PC-3 (cell line): ENCODE results near the gene JAK2. TPM values are rescaled to one million over a fixed set of nuclear protein-coding genes. Genes with fewer than 3 reads are reported as not detected.

Source experiments
- ATAC-seq: fragments of 200-7000 bp; cut with Tn5 transposase; 2 replicates; pipeline ENCODE4 v1.9.1; 2020; ENCODE audit warnings: mild to moderate bottlenecking, moderate library complexity
- BruUV-seq: library from RNA; stranded (reverse); fragments of 400-500 nt; replicated peaks from 2 replicates; lab custom pipeline; 2021; lab: Mats Ljungman, UMichigan
- CTCF ChIA-PET: fragments of 300-600 bp; sonication (Branson Sonifier 250); formaldehyde crosslinking; loops from one replicate; lab custom pipeline; 2022; ENCODE audit warnings: antibody characterized with exemption; lab: Charles Lee
- POLR2A ChIA-PET: fragments of 300-600 bp; sonication (Branson Sonifier 250); formaldehyde crosslinking; loops from one replicate; lab custom pipeline; 2022; ENCODE audit warnings: antibody characterized with exemption; ENCODE audit not compliant: unreplicated experiment; lab: Charles Lee
- DNase-seq: peaks from one replicate; pipeline ENCODE4 v3.0.0-alpha.2; 2015
- H2AFZ ChIP-seq: fragments of 300-600 bp; sonication (generic); 2 replicates; pipeline ENCODE4 v1.6.0; 2016; ENCODE audit warnings: antibody characterized with exemption, low read length
- H3F3A ChIP-seq: fragments of 300-600 bp; sonication (generic); one replicate; pipeline ENCODE4 v1.6.0; 2017; ENCODE audit warnings: antibody characterized with exemption, low read length, control low read depth, mild to moderate bottlenecking; ENCODE audit not compliant: unreplicated experiment
- H3K27ac ChIP-seq: fragments of 300-600 bp; sonication (generic); 2 replicates; pipeline ENCODE4 v1.5.1; 2016; ENCODE audit warnings: mild to moderate bottlenecking, low read length
- H3K27me3 ChIP-seq: fragments of 300-600 bp; sonication (generic); 2 replicates; pipeline ENCODE4 v1.6.1; 2016; ENCODE audit warnings: low read length, mixed read lengths
- H3K36me3 ChIP-seq: fragments of 300-600 bp; sonication (generic); 2 replicates; pipeline ENCODE4 v1.6.1; 2016; ENCODE audit warnings: low read depth, mixed run types, low read length, mixed read lengths
- H3K4me1 ChIP-seq: fragments of 300-600 bp; sonication (generic); 2 replicates; pipeline ENCODE4 v1.5.1; 2016; ENCODE audit warnings: low read length; ENCODE audit not compliant: insufficient read depth
- H3K4me2 ChIP-seq: fragments of 300-600 bp; sonication (generic); 2 replicates; pipeline ENCODE4 v1.6.0; 2016; ENCODE audit warnings: low read length
- H3K4me3 ChIP-seq: fragments of 300-600 bp; sonication (generic); 2 replicates; pipeline ENCODE4 v1.5.1; 2016; ENCODE audit warnings: mild to moderate bottlenecking, low read length, mixed read lengths
- H3K79me2 ChIP-seq: fragments of 300-600 bp; sonication (generic); 2 replicates; pipeline ENCODE4 v1.6.1; 2017; ENCODE audit warnings: low read length, mixed read lengths
- H3K9ac ChIP-seq: fragments of 300-600 bp; sonication (generic); 2 replicates; pipeline ENCODE4 v1.6.0; 2016; ENCODE audit warnings: mild to moderate bottlenecking, low read length
- H3K9me2 ChIP-seq: fragments of 300-600 bp; sonication (generic); replicated peaks from 2 replicates; pipeline ENCODE4 v1.6.1; 2016; ENCODE audit warnings: mixed run types, low read length, mixed read lengths
- H3K9me3 ChIP-seq: fragments of 300-600 bp; sonication (generic); 2 replicates; pipeline ENCODE4 v1.6.1; 2016; ENCODE audit warnings: low read length, mixed read lengths
- H4K20me1 ChIP-seq: fragments of 300-600 bp; sonication (generic); 2 replicates; pipeline ENCODE4 v1.6.1; 2016; ENCODE audit warnings: low read length, mixed read lengths
- CTCF ChIP-seq: fragments of 300-600 bp; sonication (generic); conservative IDR thresholded peaks from 2 replicates; pipeline ENCODE4 v1.5.1; 2017; ENCODE audit warnings: antibody characterized with exemption, low read depth, mild to moderate bottlenecking, low read length
- EZH2 ChIP-seq: fragments of 300-600 bp; sonication (generic); IDR thresholded peaks from one replicate; pipeline ENCODE4 v1.6.1; 2017; ENCODE audit warnings: antibody characterized with exemption, mild to moderate bottlenecking, low read length; ENCODE audit not compliant: unreplicated experiment
- EZH2phosphoT487 ChIP-seq: fragments of 300-600 bp; sonication (generic); IDR thresholded peaks from 2 replicates; pipeline ENCODE4 v1.6.1; 2018; ENCODE audit warnings: mild to moderate bottlenecking, antibody characterized with exemption, low read length, borderline replicate concordance
- intact Hi-C: fragments of 100-400 bp; cut with micrococcal nuclease; formaldehyde crosslinking; loops from 2 replicates; pipeline ENCODE4 v1.9.0; 2023
- total RNA-seq: library from RNA; depleted of rRNA; stranded (reverse); fragments of >200 nt; gene quantifications from 2 replicates; pipeline ENCODE4 v1.2.3, GENCODE V29; 2014

The JAK2 gene
- total RNA-seq, 1 experiment from 2014 or later: 11.2 TPM

- no peaks in the 10 kb centered on the region; the same call in 1 of the 2 replicates for H3K36me3 ChIP-seq
- intact Hi-C loops: no loop called here
- H3F3A ChIP-seq: no peaks in the 10 kb centered on the region
- no peak overlapping the region for H3K4me3 ChIP-seq
- BruUV-seq: no TSS peak
- no peaks in the 10 kb centered on the region for H3K27me3 ChIP-seq
- TF ChIP-seq EZH2: no peak
- no peak for TF ChIP-seq EZH2phosphoT487
- no peak for TF ChIP-seq CTCF
- H3K79me2 ChIP-seq: no peaks in the 10 kb centered on the region
- POLR2A ChIA-PET: no interaction called here
- no peaks in the 10 kb centered on the region for H4K20me1 ChIP-seq
- no peak overlapping the region for H3K4me2 ChIP-seq
- no peak overlapping the region for H3K27ac ChIP-seq
- DNase-seq: no peak
- CTCF ChIA-PET: no interaction called here
- no peak overlapping the region for H3K9ac ChIP-seq
- no peak for ATAC-seq
- no peak overlapping the region for H2AFZ ChIP-seq
- H3K9me2 ChIP-seq: no peaks in the 10 kb centered on the region
- H3K4me1 ChIP-seq: no peaks in the 10 kb centered on the region
- no peaks in the 10 kb centered on the region for H3K9me3 ChIP-seq
Observed at GRCh38 chr9:5085993-5086392, 100.9 kb downstream of the JAK2 start.

GRCh38 chr9:5089737-5090136 lies 104.7 kb downstream of the JAK2 start:
- Histone ChIP-seq H3K4me2 (no peak overlapping the region), H4K20me1 (no peaks in the 10 kb centered on the region), H3F3A (no peaks in the 10 kb centered on the region), H3K9me2 (no peaks in the 10 kb centered on the region), H3K27ac (no peak overlapping the region), H3K27me3 (no peaks in the 10 kb centered on the region), H3K4me1 (no peaks in the 10 kb centered on the region), H3K9ac (no peak overlapping the region), H3K4me3 (no peak overlapping the region), H3K36me3 (no peaks in the 10 kb centered on the region; the same call in 1 of the 2 replicates), H2AFZ (no peak overlapping the region), H3K79me2 (no peaks in the 10 kb centered on the region), H3K9me3 (no peaks in the 10 kb centered on the region)
- POLR2A ChIA-PET: no interaction called here
- intact Hi-C loops: no loop called here
- no peak for DNase-seq
- TF ChIP-seq EZH2phosphoT487: no peak
- no peak for TF ChIP-seq EZH2
- TF ChIP-seq CTCF: no peak
- BruUV-seq: no TSS peak
- CTCF ChIA-PET: no interaction called here
- no peak for ATAC-seq

- no peaks in the 10 kb centered on the region for H3K79me2 ChIP-seq
- CTCF ChIA-PET: no interaction called here
Observed at GRCh38 chr9:5095795-5096194, 110.7 kb downstream of the JAK2 start.

More at GRCh38 chr9:5095795-5096194, 110.7 kb downstream of the JAK2 start:
- Histone ChIP-seq H3K27ac (no peak overlapping the region), H3K9me3 (no peaks in the 10 kb centered on the region), H3K27me3 (no peaks in the 10 kb centered on the region), H3K4me2 (no peak overlapping the region), H3K4me1 (no peaks in the 10 kb centered on the region), H2AFZ (no peak overlapping the region), H3K4me3 (no peak overlapping the region), H3F3A (no peaks in the 10 kb centered on the region), H3K9me2 (no peaks in the 10 kb centered on the region), H3K9ac (no peak overlapping the region), H3K36me3 (peaks cover 3% of the 10 kb centered on the region; the same call in 1 of the 2 replicates), H4K20me1 (no peaks in the 10 kb centered on the region)
- intact Hi-C loops: no loop called here
- BruUV-seq: no TSS peak
- DNase-seq: no peak
- TF ChIP-seq EZH2 (no peak), EZH2phosphoT487 (no peak), CTCF (no peak)
- ATAC-seq: no peak
- POLR2A ChIA-PET: no interaction called here
